Calu3 (cell line): ENCODE results near the gene WASF3. TPM values are rescaled to one million over a fixed set of nuclear protein-coding genes. Genes with fewer than 3 reads are reported as not detected.

Source experiments
- BruUV-seq: library from RNA; stranded (reverse); fragments of 400-500 nt; replicated peaks from 2 replicates; lab custom pipeline; 2021; lab: Mats Ljungman, UMichigan
- CTCF ChIA-PET: fragments of 300-600 bp; sonication (Branson Sonifier 250); formaldehyde crosslinking; loops from one replicate; lab custom pipeline; 2022; ENCODE audit warnings: antibody characterized with exemption; lab: Charles Lee
- DNase-seq: peaks from one replicate; pipeline ENCODE4 v3.0.0; 2022
- H3K27ac Mint-ChIP-seq: one replicate; pipeline ENCODE4 v1.8.0; 2022; ENCODE audit warnings: mixed read lengths; ENCODE audit not compliant: unreplicated experiment
- H3K27me3 Mint-ChIP-seq: one replicate; pipeline ENCODE4 v1.8.0; 2022; ENCODE audit warnings: mixed read lengths; ENCODE audit not compliant: unreplicated experiment
- H3K36me3 Mint-ChIP-seq: one replicate; pipeline ENCODE4 v1.8.0; 2022; ENCODE audit warnings: mild to moderate bottlenecking, moderate library complexity, mixed read lengths; ENCODE audit not compliant: insufficient read depth, unreplicated experiment
- H3K4me1 Mint-ChIP-seq: one replicate; pipeline ENCODE4 v1.8.0; 2022; ENCODE audit warnings: mild to moderate bottlenecking, low read depth, mixed read lengths; ENCODE audit not compliant: unreplicated experiment
- H3K4me3 Mint-ChIP-seq: one replicate; pipeline ENCODE4 v1.8.0; 2022; ENCODE audit warnings: mild to moderate bottlenecking, low read depth, moderate library complexity, mixed read lengths; ENCODE audit not compliant: unreplicated experiment
- H3K9me3 Mint-ChIP-seq: one replicate; pipeline ENCODE4 v1.8.0; 2022; ENCODE audit warnings: low read depth, mixed read lengths; ENCODE audit not compliant: unreplicated experiment
- CTCF ChIP-seq: fragments of 200-600 bp; IDR thresholded peaks from one replicate; pipeline ENCODE4 v1.8.0; 2022; ENCODE audit warnings: antibody characterized with exemption; ENCODE audit not compliant: unreplicated experiment
- intact Hi-C: fragments of 100-400 bp; cut with micrococcal nuclease; formaldehyde crosslinking; loops from one replicate; pipeline ENCODE4 v1.10.0; 2022; ENCODE audit not compliant: unreplicated experiment
- total RNA-seq: library from RNA; stranded (reverse); gene quantifications from 2 replicates; pipeline ENCODE4 v1.2.3, GENCODE V29; 2022

WASF3 gene
- total RNA-seq, 1 experiment from 2014 or later: 8.7 TPM

GRCh38 chr13:26653310-26653709, 95.8 kb downstream of the WASF3 start:
- H3K27ac Mint-ChIP-seq: no peak overlapping the region
- H3K36me3 Mint-ChIP-seq: no peaks in the 10 kb centered on the region
- CTCF ChIA-PET: interaction anchor here (0.6 kb wide), 1 partner anchor 13 kb away, joined by 5 read pairs; no protein-coding TSS in a partner anchor
- no TSS peak for BruUV-seq
- no peak for TF ChIP-seq CTCF
- no peak for DNase-seq
- H3K4me3 Mint-ChIP-seq: no peak overlapping the region
- no peaks in the 10 kb centered on the region for H3K4me1 Mint-ChIP-seq
- peaks cover 3% of the 10 kb centered on the region for H3K9me3 Mint-ChIP-seq
- H3K27me3 Mint-ChIP-seq: no peaks in the 10 kb centered on the region
- intact Hi-C loops: no loop called here

- Mint-ChIP-seq H3K9me3 (peaks cover 3% of the 10 kb centered on the region), H3K27ac (no peak overlapping the region), H3K4me1 (no peaks in the 10 kb centered on the region), H3K27me3 (no peaks in the 10 kb centered on the region), H3K36me3 (no peaks in the 10 kb centered on the region), H3K4me3 (no peak overlapping the region)
- no TSS peak for BruUV-seq
- TF ChIP-seq CTCF: no peak
- intact Hi-C loops: no loop called here
- no peak for DNase-seq
- CTCF ChIA-PET: interaction anchor here (0.6 kb wide), 1 partner anchor 13 kb away, joined by 5 read pairs; no protein-coding TSS in a partner anchor
These were observed 96.4 kb downstream of the WASF3 start for GRCh38 chr13:26653842-26654241.

DNA sequence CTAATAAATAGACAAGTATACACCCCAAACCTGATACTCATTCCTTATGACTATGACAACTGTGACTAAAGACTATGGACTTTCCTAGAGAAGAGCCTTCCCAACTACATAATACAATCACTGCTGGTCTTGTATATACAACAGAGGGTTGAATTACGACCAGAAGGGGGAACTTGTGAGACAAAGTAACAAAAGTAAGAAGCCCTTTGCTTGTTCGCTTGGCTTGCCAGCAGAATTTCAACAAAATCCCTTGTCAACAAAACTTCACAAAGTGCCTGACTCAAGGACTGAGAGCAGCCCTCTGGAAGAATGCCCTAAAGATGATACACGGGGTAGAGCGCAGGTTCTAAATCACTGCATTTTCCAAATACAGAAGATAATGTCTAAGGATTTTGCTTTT, 99.4 kb downstream of the WASF3 start:
- H3K9me3 Mint-ChIP-seq: no peaks in the 10 kb centered on the region
- no peak for TF ChIP-seq CTCF
- no peak for DNase-seq
- no peaks in the 10 kb centered on the region for H3K4me1 Mint-ChIP-seq
- no peaks in the 10 kb centered on the region for H3K27me3 Mint-ChIP-seq
- no TSS peak for BruUV-seq
- H3K27ac Mint-ChIP-seq: no peak overlapping the region
- no peaks in the 10 kb centered on the region for H3K36me3 Mint-ChIP-seq
- CTCF ChIA-PET: no interaction called here
- intact Hi-C loops: no loop called here
- H3K4me3 Mint-ChIP-seq: no peak overlapping the region

DNA sequence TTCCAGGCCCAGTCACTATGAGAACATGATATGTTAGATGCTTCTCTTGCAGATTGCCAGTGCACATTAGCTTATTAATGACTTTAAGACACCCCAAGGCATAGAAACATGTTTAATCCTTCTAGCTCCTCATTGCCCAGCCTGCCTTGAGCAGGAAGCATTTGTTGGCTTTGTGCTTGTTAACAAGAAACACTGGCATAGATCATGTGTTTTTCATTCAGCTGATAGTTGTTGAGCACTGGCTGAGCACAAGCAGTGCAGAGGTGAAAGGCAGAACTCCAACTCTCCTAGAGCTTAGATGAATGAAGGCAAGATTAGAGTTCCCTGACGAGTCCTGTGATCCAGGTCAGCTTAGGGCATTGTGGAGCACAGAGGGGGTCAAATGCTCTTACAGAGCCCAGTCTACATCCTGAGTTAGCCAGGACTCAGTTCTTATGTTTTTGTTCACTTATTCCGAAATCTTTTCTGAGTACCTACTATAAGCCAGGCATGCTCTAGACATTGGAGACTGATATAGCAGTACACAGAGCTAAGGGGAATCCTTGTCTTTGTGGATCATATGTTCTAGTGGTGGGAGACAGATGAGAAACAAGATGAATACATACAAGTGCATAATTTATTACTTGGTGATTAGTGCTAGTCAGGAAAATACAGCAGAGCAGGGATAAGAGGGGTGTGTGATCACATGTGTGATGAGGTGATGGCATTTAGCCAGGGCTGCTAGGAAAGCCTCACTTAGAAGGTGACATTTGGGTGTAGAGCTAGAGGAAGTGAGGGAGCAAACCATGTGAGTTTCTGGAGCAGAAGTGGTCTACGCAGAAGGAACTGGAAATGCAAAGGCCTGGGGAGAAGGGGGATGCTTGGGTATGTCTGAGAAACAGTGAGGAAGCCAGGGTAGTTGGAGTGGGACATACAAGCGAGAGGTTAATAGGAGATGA, 101.2 kb downstream of the WASF3 start:
- Mint-ChIP-seq H3K4me1 (no peaks in the 10 kb centered on the region), H3K9me3 (no peaks in the 10 kb centered on the region), H3K27me3 (no peaks in the 10 kb centered on the region), H3K27ac (no peak overlapping the region), H3K36me3 (no peaks in the 10 kb centered on the region), H3K4me3 (no peak overlapping the region)
- CTCF ChIA-PET: interaction anchor here (0.5 kb wide), 1 partner anchor 8 kb away, joined by 3 read pairs; no protein-coding TSS in a partner anchor
- no peak for TF ChIP-seq CTCF
- DNase-seq: no peak
- BruUV-seq: no TSS peak
- intact Hi-C loops: no loop called here
